ENCODE data around the gene VSIG2.

VSIG2 gene

DNA sequence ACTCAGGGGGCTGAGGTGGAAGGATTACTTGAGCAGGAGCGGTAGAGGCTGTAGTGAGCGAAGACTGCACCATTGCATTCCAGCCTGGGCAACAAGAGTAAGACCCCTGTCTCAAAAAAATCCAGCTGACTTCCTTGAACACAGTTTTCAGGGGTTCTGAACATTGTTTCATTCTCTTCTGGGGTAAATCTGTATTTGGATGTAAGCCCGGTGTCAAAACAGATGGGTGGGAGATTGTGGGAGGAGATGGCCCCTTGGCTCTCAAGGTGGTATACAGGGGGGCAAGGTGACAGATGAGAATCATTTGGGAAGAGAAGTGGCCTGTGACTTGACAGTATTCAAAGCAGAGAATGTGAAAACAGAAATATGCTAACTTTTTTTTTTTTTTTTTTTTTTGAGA lies 5.3 kb upstream of the VSIG2 start:
- H3K4me3 ChIP-seq (ENCODE audit: low read depth, low read length), result no peak overlapping the region
- TF ChIP-seq, protein P1, sequence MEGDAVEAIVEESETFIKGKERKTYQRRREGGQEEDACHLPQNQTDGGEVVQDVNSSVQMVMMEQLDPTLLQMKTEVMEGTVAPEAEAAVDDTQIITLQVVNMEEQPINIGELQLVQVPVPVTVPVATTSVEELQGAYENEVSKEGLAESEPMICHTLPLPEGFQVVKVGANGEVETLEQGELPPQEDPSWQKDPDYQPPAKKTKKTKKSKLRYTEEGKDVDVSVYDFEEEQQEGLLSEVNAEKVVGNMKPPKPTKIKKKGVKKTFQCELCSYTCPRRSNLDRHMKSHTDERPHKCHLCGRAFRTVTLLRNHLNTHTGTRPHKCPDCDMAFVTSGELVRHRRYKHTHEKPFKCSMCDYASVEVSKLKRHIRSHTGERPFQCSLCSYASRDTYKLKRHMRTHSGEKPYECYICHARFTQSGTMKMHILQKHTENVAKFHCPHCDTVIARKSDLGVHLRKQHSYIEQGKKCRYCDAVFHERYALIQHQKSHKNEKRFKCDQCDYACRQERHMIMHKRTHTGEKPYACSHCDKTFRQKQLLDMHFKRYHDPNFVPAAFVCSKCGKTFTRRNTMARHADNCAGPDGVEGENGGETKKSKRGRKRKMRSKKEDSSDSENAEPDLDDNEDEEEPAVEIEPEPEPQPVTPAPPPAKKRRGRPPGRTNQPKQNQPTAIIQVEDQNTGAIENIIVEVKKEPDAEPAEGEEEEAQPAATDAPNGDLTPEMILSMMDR (IDR thresholded peaks at IDR 0.05; ENCODE audit: low read depth, low read length), result no peak

DNA sequence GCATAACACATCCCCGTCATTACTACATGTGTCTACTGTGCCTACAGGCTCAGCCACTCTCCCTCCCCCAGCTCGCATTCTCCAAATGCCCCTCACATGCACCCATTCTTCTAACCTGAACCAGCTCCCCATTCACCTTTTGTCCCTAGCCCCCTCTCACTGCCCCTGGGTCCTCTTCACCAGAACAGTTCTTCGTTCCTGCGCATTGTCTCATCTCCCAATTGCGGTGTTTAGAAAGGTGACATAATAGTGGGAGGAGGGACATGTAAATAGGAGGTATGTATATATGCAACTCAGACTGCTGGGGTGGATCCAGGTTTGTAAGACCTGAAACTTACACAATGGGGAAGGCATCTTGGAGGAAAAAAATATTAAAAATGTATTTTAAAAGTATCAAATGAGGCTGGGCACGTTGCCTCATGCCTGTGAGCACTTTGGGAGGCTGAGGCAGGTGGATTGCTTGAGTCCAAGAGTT lies 4.7 kb upstream of the VSIG2 start:
- TF ChIP-seq, protein P1 (IDR thresholded peaks at IDR 0.05; ENCODE audit: low read depth, low read length), result no peak

DNA sequence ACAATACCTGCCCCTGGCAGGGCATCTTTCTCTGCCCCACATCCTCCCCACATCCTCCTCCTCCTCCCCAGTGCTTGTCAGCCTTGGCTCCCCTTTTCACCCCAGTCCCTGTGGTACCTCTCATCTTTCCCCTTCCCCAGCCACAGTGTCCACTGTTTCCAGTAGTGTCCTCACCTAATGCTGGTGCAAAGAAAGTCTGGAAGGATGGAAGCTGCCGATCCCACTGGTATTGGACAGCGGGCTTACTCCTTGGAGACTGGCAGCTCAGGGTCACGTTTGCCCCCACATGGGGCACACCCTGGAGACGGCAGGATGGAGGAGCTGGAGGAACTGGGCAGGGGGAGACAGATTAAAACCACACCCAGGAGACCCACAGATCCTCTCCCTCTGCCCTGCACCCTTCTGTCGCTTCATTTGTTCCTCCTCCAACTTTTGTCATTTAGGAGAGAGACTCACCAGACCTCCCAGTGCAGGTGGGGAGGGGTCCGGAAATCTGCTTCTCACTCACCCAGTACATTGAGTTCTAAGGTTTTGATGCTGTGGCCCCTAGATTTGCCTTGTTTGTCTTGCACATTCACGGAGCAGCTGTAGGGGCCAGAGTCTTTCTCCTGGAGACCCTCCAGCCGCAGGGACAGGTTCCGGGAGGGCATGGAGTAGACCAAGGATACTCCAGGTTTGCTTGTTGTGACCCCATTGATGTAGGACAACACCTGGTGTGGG lies 4.1 kb upstream of the VSIG2 start:
- TF ChIP-seq, protein P1 (IDR thresholded peaks at IDR 0.05; ENCODE audit: low read depth, low read length), result no peak
- no peak overlapping the region for H3K4me3 ChIP-seq (ENCODE audit: low read depth, low read length)

More for the DNA sequence above, 4.7 kb upstream of the VSIG2 start:
- H3K4me3 ChIP-seq (ENCODE audit: low read depth, low read length), result no peak overlapping the region

DNA sequence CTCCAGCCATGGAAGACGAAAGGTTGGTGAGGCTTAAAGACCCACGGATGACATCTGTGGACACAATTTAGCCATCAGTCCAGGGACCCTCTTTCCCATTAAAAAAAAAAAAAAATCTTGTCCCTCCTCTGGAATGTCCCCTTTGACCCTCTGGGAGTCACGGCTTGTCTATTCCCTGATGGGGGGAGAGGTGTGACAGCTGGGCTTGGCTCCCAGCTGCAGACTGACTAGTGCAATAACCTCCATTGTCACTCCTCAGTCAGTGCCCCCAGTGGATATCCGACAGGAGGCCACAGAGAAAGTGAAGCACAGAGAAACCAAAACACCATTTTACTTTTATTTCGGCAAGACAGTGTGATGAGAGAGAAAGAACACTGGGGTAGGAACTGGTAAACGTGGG lies 2.7 kb upstream of the VSIG2 start:
- H3K4me3 ChIP-seq (ENCODE audit: low read depth, low read length), result no peak overlapping the region
- TF ChIP-seq, protein P1 (IDR thresholded peaks at IDR 0.05; ENCODE audit: low read depth, low read length), result no peak

DNA sequence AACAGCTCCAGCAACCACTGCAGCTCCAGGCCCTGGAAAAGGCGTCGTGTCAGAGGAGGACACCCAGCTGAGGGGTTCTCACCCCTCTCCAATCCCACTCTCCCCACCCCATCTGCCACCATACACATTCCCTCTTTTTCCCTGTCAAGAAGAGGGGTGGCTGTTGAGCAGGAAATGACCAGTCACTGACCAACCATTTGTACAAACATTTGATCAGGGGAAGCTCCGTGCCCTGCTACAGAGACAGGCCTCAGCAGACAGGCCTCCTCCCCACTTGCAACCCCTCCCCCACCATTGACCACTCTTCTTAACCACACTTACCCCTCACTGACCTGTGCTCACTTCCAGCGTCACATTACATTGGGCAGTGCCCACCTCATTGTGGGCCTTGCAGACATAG lies 2.3 kb upstream of the VSIG2 start:
- no peak overlapping the region for H3K4me3 ChIP-seq (ENCODE audit: low read depth, low read length)
- TF ChIP-seq, protein P1 (IDR thresholded peaks at IDR 0.05; ENCODE audit: low read depth, low read length), result no peak

DNA sequence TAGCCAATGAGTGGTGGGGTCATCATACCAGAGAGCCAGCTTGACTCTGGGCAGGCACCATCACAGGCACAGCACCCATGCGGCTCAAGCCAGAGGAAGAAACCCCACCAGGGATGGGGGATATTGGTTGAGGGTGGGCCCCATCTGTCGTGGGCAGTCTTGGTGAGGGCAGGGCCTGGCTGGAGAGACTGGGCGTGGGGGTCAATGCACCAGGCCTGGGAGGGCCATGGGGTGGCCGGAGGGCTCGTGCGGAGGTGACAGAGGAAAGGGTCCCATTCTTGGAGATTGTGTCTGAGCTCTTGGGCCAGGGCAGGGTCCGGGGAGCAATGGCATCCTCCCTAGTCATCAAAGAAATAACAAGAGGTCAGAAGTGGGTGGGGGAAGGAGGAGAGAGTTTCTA lies 1.6 kb upstream of the VSIG2 start:
- H3K4me3 ChIP-seq (ENCODE audit: low read depth, low read length), result no peak overlapping the region

DNA sequence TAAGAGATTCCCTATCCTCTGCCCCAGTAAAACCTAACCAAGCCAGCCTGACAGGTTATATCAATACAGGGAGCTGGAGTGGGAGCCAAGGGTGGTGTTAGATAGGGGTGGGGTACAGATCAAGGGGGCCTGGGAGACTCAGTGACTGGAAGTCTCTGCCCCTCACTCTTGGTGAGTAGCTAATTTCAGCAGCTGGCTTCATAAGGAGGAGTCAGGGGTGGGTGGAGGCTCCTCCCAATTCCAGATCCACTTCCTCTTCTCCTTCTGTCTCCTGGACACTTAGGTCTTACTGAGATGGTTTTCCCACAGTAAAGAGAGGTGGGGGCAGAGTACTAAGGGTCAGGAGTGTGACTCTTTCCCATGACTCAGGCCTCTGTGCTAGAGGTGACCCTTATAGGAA lies 1.1 kb upstream of the VSIG2 start:
- H3K4me3 ChIP-seq (ENCODE audit: low read depth, low read length), result no peak overlapping the region
- TF ChIP-seq, protein P1 (IDR thresholded peaks at IDR 0.05; ENCODE audit: low read depth, low read length), result no peak

More for the DNA sequence above, 1.6 kb upstream of the VSIG2 start:
- TF ChIP-seq, protein P1 (IDR thresholded peaks at IDR 0.05; ENCODE audit: low read depth, low read length), result no peak

All from WI38 (cell line).